Measurements from ENCODE around the gene OR13A1. TPM values are rescaled to one million over a fixed set of nuclear protein-coding genes. Genes with fewer than 3 reads are reported as not detected.
"Not testable (repeated sequence)": the region's sequence is repeated elsewhere in the genome, so short reads cannot be mapped to it uniquely, and the experiment has no call there.

Gene OR13A1
- total RNA-seq, 2 donors from 2014 or later: 0.10 TPM; not detected in 1

GRCh38 chr10:45274364-45274763, 41.0 kb downstream of the OR13A1 start:
- no peak overlapping the region for H3K4me3 Mint-ChIP-seq
- DNase-seq: no peak
- no peaks in the 10 kb centered on the region for H3K36me3 Mint-ChIP-seq (ENCODE audit: low read depth)
- H3K9me3 ChIP-seq (ENCODE audit: control insufficient read depth, low read length, poor library complexity, severe bottlenecking): no peaks in the 10 kb centered on the region
- no peak for ATAC-seq
- no peaks in the 10 kb centered on the region for H3K4me1 Mint-ChIP-seq
- no peak overlapping the region for H3K27ac Mint-ChIP-seq
- H3K27me3 Mint-ChIP-seq: peaks cover 5% of the 10 kb centered on the region

GRCh38 chr10:45267777-45268176, 47.6 kb downstream of the OR13A1 start:
- H3K9me3 ChIP-seq (ENCODE audit: control insufficient read depth, low read length, poor library complexity, severe bottlenecking); H3K4me1 Mint-ChIP-seq; H3K36me3 Mint-ChIP-seq (ENCODE audit: low read depth); H3K4me3 Mint-ChIP-seq; H3K27ac Mint-ChIP-seq; DNase-seq; ATAC-seq: not testable (repeated sequence)
- peaks cover 12% of the 10 kb centered on the region for H3K27me3 Mint-ChIP-seq

GRCh38 chr10:45265996-45266395, 49.4 kb downstream of the OR13A1 start:
- ATAC-seq (no peak), DNase-seq (no peak)
- peaks cover 27% of the 10 kb centered on the region for H3K27me3 Mint-ChIP-seq
- H3K36me3 Mint-ChIP-seq (ENCODE audit: low read depth): peaks cover 6% of the 10 kb centered on the region
- H3K4me3 Mint-ChIP-seq: no peak overlapping the region
- H3K27ac Mint-ChIP-seq: no peak overlapping the region
- H3K9me3 ChIP-seq (ENCODE audit: control insufficient read depth, low read length, poor library complexity, severe bottlenecking): no peaks in the 10 kb centered on the region
- H3K4me1 Mint-ChIP-seq: no peaks in the 10 kb centered on the region

- H3K4me3 Mint-ChIP-seq: no peak overlapping the region
- H3K27ac Mint-ChIP-seq: no peak overlapping the region
- H3K4me1 Mint-ChIP-seq: no peaks in the 10 kb centered on the region
- ATAC-seq: no peak
- peaks cover 26% of the 10 kb centered on the region for H3K27me3 Mint-ChIP-seq
- DNase-seq: no peak
- no peaks in the 10 kb centered on the region for H3K9me3 ChIP-seq (ENCODE audit: control insufficient read depth, low read length, poor library complexity, severe bottlenecking)
- H3K36me3 Mint-ChIP-seq (ENCODE audit: low read depth): peaks cover 3% of the 10 kb centered on the region
Observed at GRCh38 chr10:45261946-45262345, 53.5 kb downstream of the OR13A1 start.

- ATAC-seq (no peak), DNase-seq (no peak)
- peaks cover 3% of the 10 kb centered on the region for H3K36me3 Mint-ChIP-seq (ENCODE audit: low read depth)
- H3K27ac Mint-ChIP-seq: no peak overlapping the region
- no peaks in the 10 kb centered on the region for H3K9me3 ChIP-seq (ENCODE audit: control insufficient read depth, low read length, poor library complexity, severe bottlenecking)
- H3K4me3 Mint-ChIP-seq: no peak overlapping the region
- peaks cover 23% of the 10 kb centered on the region for H3K27me3 Mint-ChIP-seq
- no peaks in the 10 kb centered on the region for H3K4me1 Mint-ChIP-seq
Observed at GRCh38 chr10:45261243-45261775, 54.1 kb downstream of the OR13A1 start.

GRCh38 chr10:45260635-45261034, 54.8 kb downstream of the OR13A1 start:
- not testable (repeated sequence) for H3K4me1 Mint-ChIP-seq; H3K27ac Mint-ChIP-seq; H3K4me3 Mint-ChIP-seq; DNase-seq; H3K36me3 Mint-ChIP-seq (ENCODE audit: low read depth); H3K9me3 ChIP-seq (ENCODE audit: control insufficient read depth, low read length, poor library complexity, severe bottlenecking); ATAC-seq
- H3K27me3 Mint-ChIP-seq: peaks cover 23% of the 10 kb centered on the region

GRCh38 chr10:45259786-45260495, 55.5 kb downstream of the OR13A1 start:
- not testable (repeated sequence) for H3K4me1 Mint-ChIP-seq; H3K27ac Mint-ChIP-seq; H3K9me3 ChIP-seq (ENCODE audit: control insufficient read depth, low read length, poor library complexity, severe bottlenecking); H3K36me3 Mint-ChIP-seq (ENCODE audit: low read depth); ATAC-seq; DNase-seq; H3K4me3 Mint-ChIP-seq
- H3K27me3 Mint-ChIP-seq: peaks cover 23% of the 10 kb centered on the region

- peaks cover 2% of the 10 kb centered on the region for H3K36me3 Mint-ChIP-seq (ENCODE audit: low read depth)
- peaks cover 5% of the 10 kb centered on the region for H3K4me1 Mint-ChIP-seq
- no peaks in the 10 kb centered on the region for H3K9me3 ChIP-seq (ENCODE audit: control insufficient read depth, low read length, poor library complexity, severe bottlenecking)
- ATAC-seq: no peak
- no peak overlapping the region for H3K27ac Mint-ChIP-seq
- H3K4me3 Mint-ChIP-seq: no peak overlapping the region
- no peak for DNase-seq
- peaks cover 19% of the 10 kb centered on the region for H3K27me3 Mint-ChIP-seq
Observed at GRCh38 chr10:45257600-45257999, 57.8 kb downstream of the OR13A1 start.

GRCh38 chr10:45256246-45256645, 59.2 kb downstream of the OR13A1 start:
- H3K36me3 Mint-ChIP-seq (ENCODE audit: low read depth): no peaks in the 10 kb centered on the region
- no peak for DNase-seq
- H3K4me3 Mint-ChIP-seq: no peak overlapping the region
- no peaks in the 10 kb centered on the region for H3K9me3 ChIP-seq (ENCODE audit: control insufficient read depth, low read length, poor library complexity, severe bottlenecking)
- ATAC-seq: no peak
- H3K27ac Mint-ChIP-seq: peak overlapping the region; percentile 65
- peaks cover 6% of the 10 kb centered on the region for H3K27me3 Mint-ChIP-seq
- H3K4me1 Mint-ChIP-seq: peaks cover 6% of the 10 kb centered on the region

GRCh38 chr10:45255706-45256105, 59.7 kb downstream of the OR13A1 start:
- H3K9me3 ChIP-seq (ENCODE audit: control insufficient read depth, low read length, poor library complexity, severe bottlenecking): no peaks in the 10 kb centered on the region
- no peak overlapping the region for H3K4me3 Mint-ChIP-seq
- peak overlapping the region; percentile 65 for H3K27ac Mint-ChIP-seq
- ATAC-seq (no peak), DNase-seq (no peak)
- H3K36me3 Mint-ChIP-seq (ENCODE audit: low read depth): no peaks in the 10 kb centered on the region
- peaks cover under 1% of the 10 kb centered on the region for H3K27me3 Mint-ChIP-seq
- H3K4me1 Mint-ChIP-seq: peaks cover 10% of the 10 kb centered on the region

- DNase-seq: no peak
- Mint-ChIP-seq H3K4me3 (no peak overlapping the region), H3K4me1 (peaks cover 15% of the 10 kb centered on the region), H3K36me3 (ENCODE audit: low read depth) (no peaks in the 10 kb centered on the region), H3K27me3 (no peaks in the 10 kb centered on the region), H3K27ac (no peak overlapping the region)
- no peaks in the 10 kb centered on the region for H3K9me3 ChIP-seq (ENCODE audit: control insufficient read depth, low read length, poor library complexity, severe bottlenecking)
- ATAC-seq: no peak
Observed at GRCh38 chr10:45254892-45255291, 60.5 kb downstream of the OR13A1 start.

- DNase-seq: no peak
- ATAC-seq: no peak
- H3K27ac Mint-ChIP-seq: no peak overlapping the region
- peaks cover 10% of the 10 kb centered on the region for H3K27me3 Mint-ChIP-seq
- H3K4me3 Mint-ChIP-seq: no peak overlapping the region
- peaks cover 16% of the 10 kb centered on the region for H3K4me1 Mint-ChIP-seq
- H3K9me3 ChIP-seq (ENCODE audit: control insufficient read depth, low read length, poor library complexity, severe bottlenecking): no peaks in the 10 kb centered on the region
- no peaks in the 10 kb centered on the region for H3K36me3 Mint-ChIP-seq (ENCODE audit: low read depth)
Observed at GRCh38 chr10:45253183-45253914, 62.1 kb downstream of the OR13A1 start.

Data from T-helper 17 cell (primary cell).